GM23338 (cell line): ENCODE measurements around the gene POLK. TPM values are rescaled to one million over a fixed set of nuclear protein-coding genes. Genes with fewer than 3 reads are reported as not detected.
"Not testable (repeated sequence)": the region's sequence is repeated elsewhere in the genome, so short reads cannot be mapped to it uniquely, and the experiment has no call there.

ENCODE experiments used
- ATAC-seq: fragments of 200-7000 bp; cut with Tn5 transposase; 3 replicates; pipeline ENCODE4 v1.9.1; 2020
- DNase-seq: peaks from one replicate; pipeline ENCODE4 v3.0.0-alpha.2; 2015; ENCODE audit warnings: low spot score
- H2AFZ ChIP-seq: fragments of 200-600 bp; sonication (generic); 2 replicates; pipeline ENCODE4 v1.8.0; 2016; ENCODE audit warnings: antibody characterized with exemption, mild to moderate bottlenecking, moderate library complexity
- H3F3A ChIP-seq: fragments of 200-600 bp; sonication (generic); replicated peaks from 2 replicates; pipeline ENCODE4 v1.8.0; 2017; ENCODE audit warnings: antibody characterized with exemption, mixed run types, low read depth
- H3K27ac ChIP-seq: fragments of 200-600 bp; sonication (generic); 2 replicates; pipeline ENCODE4 v1.6.1; 2016; ENCODE audit warnings: low read depth
- H3K27me3 ChIP-seq: fragments of 200-600 bp; sonication (generic); 2 replicates; pipeline ENCODE4 v1.8.0; 2016; ENCODE audit warnings: mild to moderate bottlenecking, mixed run types, moderate library complexity; ENCODE audit not compliant: insufficient read depth
- H3K36me3 ChIP-seq: fragments of 200-600 bp; sonication (generic); 2 replicates; pipeline ENCODE4 v1.8.0; 2016; ENCODE audit warnings: mild to moderate bottlenecking; ENCODE audit not compliant: insufficient read depth
- H3K4me1 ChIP-seq: fragments of 200-600 bp; sonication (generic); 2 replicates; pipeline ENCODE4 v1.8.0; 2016; ENCODE audit warnings: mild to moderate bottlenecking, moderate library complexity; ENCODE audit not compliant: insufficient read depth
- H3K4me2 ChIP-seq: fragments of 200-600 bp; sonication (generic); 2 replicates; pipeline ENCODE4 v1.7.1; 2017; ENCODE audit warnings: mixed run types
- H3K4me3 ChIP-seq: fragments of 200-600 bp; sonication (generic); 2 replicates; pipeline ENCODE4 v1.6.1; 2016; ENCODE audit warnings: mixed run types
- H3K79me2 ChIP-seq: fragments of 200-600 bp; sonication (generic); replicated peaks from 2 replicates; pipeline ENCODE4 v1.8.0; 2017; ENCODE audit warnings: mild to moderate bottlenecking; ENCODE audit not compliant: insufficient read depth
- H3K9me2 ChIP-seq: fragments of 200-600 bp; sonication (generic); 2 replicates; pipeline ENCODE4 v1.8.0; 2017; ENCODE audit not compliant: insufficient read depth
- H4K20me1 ChIP-seq: fragments of 200-600 bp; sonication (generic); replicated peaks from 2 replicates; pipeline ENCODE4 v1.8.0; 2017; ENCODE audit warnings: mild to moderate bottlenecking; ENCODE audit not compliant: insufficient read depth
- H3K27ac Mint-ChIP-seq: 2 replicates; pipeline ENCODE4 v1.8.0; 2020; ENCODE audit warnings: inconsistent platforms, mild to moderate bottlenecking, moderate library complexity, mixed read lengths
- H3K27me3 Mint-ChIP-seq: 3 replicates; pipeline ENCODE4 v1.8.0; 2022; ENCODE audit warnings: low read depth, mild to moderate bottlenecking, moderate library complexity, mixed read lengths, inconsistent platforms; ENCODE audit not compliant: insufficient read depth, poor library complexity
- H3K36me3 Mint-ChIP-seq: 3 replicates; pipeline ENCODE4 v1.8.0; 2021; ENCODE audit warnings: low read depth, mild to moderate bottlenecking, inconsistent platforms, moderate library complexity, mixed read lengths
- H3K4me1 Mint-ChIP-seq: 3 replicates; pipeline ENCODE4 v1.8.0; 2020; ENCODE audit warnings: mild to moderate bottlenecking, inconsistent platforms, mixed read lengths
- H3K4me3 Mint-ChIP-seq: 3 replicates; pipeline ENCODE4 v1.8.0; 2021; ENCODE audit warnings: moderate library complexity, mild to moderate bottlenecking, inconsistent platforms, mixed read lengths
- H3K9me3 Mint-ChIP-seq: 3 replicates; pipeline ENCODE4 v1.8.0; 2020; ENCODE audit warnings: moderate library complexity, mild to moderate bottlenecking, inconsistent platforms, mixed read lengths
- CREB1 ChIP-seq: fragments of 250-450 bp; sonication (Bioruptor Pico); IDR thresholded peaks from 2 replicates; pipeline ENCODE4 v1.5.0; 2020; ENCODE audit warnings: low read depth, mild to moderate bottlenecking, moderate library complexity
- EZH2 ChIP-seq: fragments of 200-600 bp; sonication (generic); IDR thresholded peaks from one replicate; pipeline ENCODE4 v1.8.0; 2017; ENCODE audit warnings: antibody characterized with exemption, mild to moderate bottlenecking, low read depth; ENCODE audit not compliant: unreplicated experiment
- EZH2phosphoT487 ChIP-seq: fragments of 200-600 bp; sonication (generic); IDR thresholded peaks from one replicate; pipeline ENCODE4 v1.8.1; 2018; ENCODE audit warnings: antibody characterized with exemption; ENCODE audit not compliant: unreplicated experiment
- JUNB ChIP-seq: IDR thresholded peaks from one replicate; pipeline ENCODE4 v1.6.1; 2016; ENCODE audit warnings: antibody characterized with exemption; ENCODE audit not compliant: unreplicated experiment
- NANOG ChIP-seq: IDR thresholded peaks from 2 replicates; pipeline ENCODE4 v1.6.1; 2016; ENCODE audit warnings: antibody characterized with exemption, borderline replicate concordance
- POLR2AphosphoS5 ChIP-seq: IDR thresholded peaks from 2 replicates; pipeline ENCODE4 v1.6.1; 2016; ENCODE audit warnings: antibody characterized with exemption, low read depth
- STAT1 ChIP-seq: IDR thresholded peaks from one replicate; pipeline ENCODE4 v1.6.1; 2016; ENCODE audit warnings: antibody characterized with exemption; ENCODE audit not compliant: unreplicated experiment
- ZNF114 ChIP-seq: fragments of 250-450 bp; sonication (Bioruptor Pico); IDR thresholded peaks from 2 replicates; pipeline ENCODE4 v1.5.0; 2020; ENCODE audit warnings: mild to moderate bottlenecking, moderate library complexity
- ZNF331 ChIP-seq: fragments of 250-450 bp; sonication (Bioruptor Pico); IDR thresholded peaks from 2 replicates; pipeline ENCODE4 v1.5.0; 2020; ENCODE audit warnings: low read depth, mild to moderate bottlenecking, moderate library complexity
- ZNF462 ChIP-seq: fragments of 250-450 bp; sonication (Bioruptor Pico); IDR thresholded peaks from 2 replicates; pipeline ENCODE4 v1.5.0; 2020; ENCODE audit warnings: mild to moderate bottlenecking, moderate library complexity
- polyA plus RNA-seq: library from polyadenylated mRNA; unstranded; fragments of >200 nt; fragmentation: Nextera tagmentation; extraction: Ambion mirVana; gene quantifications from 2 replicates; pipeline ENCODE4 v1.2.1, GENCODE V29; 2016
- total RNA-seq: library from RNA; depleted of rRNA; stranded (reverse); fragments of >200 nt; shearing (Covaris generic); gene quantifications from 2 replicates; pipeline ENCODE4 v1.2.3, GENCODE V29; 2014
- TF ChIP-seq, protein P1 (sequence below): IDR thresholded peaks from 2 replicates; pipeline ENCODE4 v1.6.1; 2016; ENCODE audit warnings: antibody characterized with exemption
- TF ChIP-seq, protein P2 (sequence below), 2 experiments: fragments of 200-600 bp in 1 of 2; sonication (generic) in 1 of 2; conservative IDR thresholded peaks; 2 replicates each; pipeline versions ENCODE4 v1.5.1 to v1.6.1; 2016 to 2017; ENCODE audit warnings: antibody characterized with exemption in 2 of 2, low read depth in 2 of 2, mild to moderate bottlenecking in 2 of 2, moderate library complexity in 1 of 2

POLK gene
- total and polyA plus RNA-seq, 2 experiments from 2014 or later, result 6.3 to 14.5 TPM

DNA sequence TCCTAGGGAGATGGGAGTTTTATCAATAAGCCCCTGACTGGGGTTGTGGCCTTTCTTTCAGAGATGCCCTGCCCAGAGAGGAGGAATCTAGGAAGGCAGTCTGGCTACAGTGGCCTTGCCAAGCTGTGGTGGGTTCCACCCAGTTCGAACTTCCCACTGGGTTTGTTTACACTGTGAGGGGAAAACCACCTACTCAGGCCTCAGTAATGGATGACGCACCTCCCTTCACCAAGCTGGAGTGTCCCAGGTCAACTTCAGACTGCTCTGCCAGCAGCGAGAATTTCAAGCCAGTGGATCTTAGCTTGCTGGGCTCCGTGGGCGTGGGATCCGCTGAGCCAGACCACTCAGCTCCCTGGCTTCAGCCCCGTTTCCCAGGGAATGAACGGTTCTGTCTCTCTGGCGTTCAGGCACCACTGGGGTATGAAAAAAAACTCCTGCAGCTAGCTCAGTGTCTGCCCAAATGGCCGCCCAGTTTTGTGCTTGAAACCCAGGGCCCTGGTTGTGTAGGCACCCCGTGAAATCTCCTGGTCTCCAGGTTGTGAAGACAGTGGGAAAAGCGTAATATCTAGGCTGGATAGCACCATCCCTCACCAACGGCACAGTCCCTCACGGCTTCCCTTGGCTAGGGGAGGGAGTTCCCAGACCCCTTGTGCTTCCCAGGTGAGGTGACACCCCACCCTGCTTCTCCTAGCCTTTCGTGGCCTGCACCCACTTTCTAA, 54.5 kb downstream of the POLK start:
- Mint-ChIP-seq H3K36me3 (peaks cover 25% of the 10 kb centered on the region; the same call in 2 of the 3 replicates), H3K9me3 (peaks cover 21% of the 10 kb centered on the region)
- H3K27me3 ChIP-seq, H3K27me3 Mint-ChIP-seq, DNase-seq, H3K4me2 ChIP-seq, H3K4me3 Mint-ChIP-seq, H3K4me1 ChIP-seq, H3K9me2 ChIP-seq, H4K20me1 ChIP-seq, H3K27ac Mint-ChIP-seq, H3K27ac ChIP-seq, H3K4me1 Mint-ChIP-seq, H2AFZ ChIP-seq, H3K36me3 ChIP-seq, H3K4me3 ChIP-seq, H3F3A ChIP-seq, H3K79me2 ChIP-seq, ATAC-seq: not testable (repeated sequence)

GRCh38 chr5:75566710-75567309, 55.1 kb downstream of the POLK start:
- Histone ChIP-seq H3K27me3 (no peaks in the 10 kb centered on the region), H3F3A (no peaks in the 10 kb centered on the region), H3K36me3 (no peaks in the 10 kb centered on the region), H3K9me2 (0 out of 2 replicates have a peak, but pooled peaks cover 3% of the 10 kb centered on the region), H3K4me2 (no peak overlapping the region), H3K4me1 (no peaks in the 10 kb centered on the region), H4K20me1 (no peaks in the 10 kb centered on the region), H3K4me3 (no peak overlapping the region), H2AFZ (no peak overlapping the region), H3K79me2 (peaks cover 4% of the 10 kb centered on the region; the same call in 1 of the 2 replicates), H3K27ac (no peak overlapping the region)
- Mint-ChIP-seq H3K4me1 (peaks cover 2% of the 10 kb centered on the region; the same call in 1 of the 3 replicates), H3K4me3 (no peak overlapping the region), H3K27me3 (no peaks in the 10 kb centered on the region), H3K27ac (no peak overlapping the region), H3K9me3 (peaks cover 18% of the 10 kb centered on the region), H3K36me3 (peaks cover 22% of the 10 kb centered on the region; the same call in 2 of the 3 replicates)
- ATAC-seq (no peak), DNase-seq (no peak)
- TF ChIP-seq EZH2phosphoT487, result no peak
- TF ChIP-seq, protein P1, sequence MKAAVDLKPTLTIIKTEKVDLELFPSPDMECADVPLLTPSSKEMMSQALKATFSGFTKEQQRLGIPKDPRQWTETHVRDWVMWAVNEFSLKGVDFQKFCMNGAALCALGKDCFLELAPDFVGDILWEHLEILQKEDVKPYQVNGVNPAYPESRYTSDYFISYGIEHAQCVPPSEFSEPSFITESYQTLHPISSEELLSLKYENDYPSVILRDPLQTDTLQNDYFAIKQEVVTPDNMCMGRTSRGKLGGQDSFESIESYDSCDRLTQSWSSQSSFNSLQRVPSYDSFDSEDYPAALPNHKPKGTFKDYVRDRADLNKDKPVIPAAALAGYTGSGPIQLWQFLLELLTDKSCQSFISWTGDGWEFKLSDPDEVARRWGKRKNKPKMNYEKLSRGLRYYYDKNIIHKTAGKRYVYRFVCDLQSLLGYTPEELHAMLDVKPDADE, result no peak
- no peak for TF ChIP-seq ZNF114 (CRISPR knock-in tag)
- TF ChIP-seq, protein P2, sequence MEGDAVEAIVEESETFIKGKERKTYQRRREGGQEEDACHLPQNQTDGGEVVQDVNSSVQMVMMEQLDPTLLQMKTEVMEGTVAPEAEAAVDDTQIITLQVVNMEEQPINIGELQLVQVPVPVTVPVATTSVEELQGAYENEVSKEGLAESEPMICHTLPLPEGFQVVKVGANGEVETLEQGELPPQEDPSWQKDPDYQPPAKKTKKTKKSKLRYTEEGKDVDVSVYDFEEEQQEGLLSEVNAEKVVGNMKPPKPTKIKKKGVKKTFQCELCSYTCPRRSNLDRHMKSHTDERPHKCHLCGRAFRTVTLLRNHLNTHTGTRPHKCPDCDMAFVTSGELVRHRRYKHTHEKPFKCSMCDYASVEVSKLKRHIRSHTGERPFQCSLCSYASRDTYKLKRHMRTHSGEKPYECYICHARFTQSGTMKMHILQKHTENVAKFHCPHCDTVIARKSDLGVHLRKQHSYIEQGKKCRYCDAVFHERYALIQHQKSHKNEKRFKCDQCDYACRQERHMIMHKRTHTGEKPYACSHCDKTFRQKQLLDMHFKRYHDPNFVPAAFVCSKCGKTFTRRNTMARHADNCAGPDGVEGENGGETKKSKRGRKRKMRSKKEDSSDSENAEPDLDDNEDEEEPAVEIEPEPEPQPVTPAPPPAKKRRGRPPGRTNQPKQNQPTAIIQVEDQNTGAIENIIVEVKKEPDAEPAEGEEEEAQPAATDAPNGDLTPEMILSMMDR (conservative IDR thresholded peaks at IDR 0.05; ENCODE audit: low read depth in 2 of 2), result no peak
- TF ChIP-seq STAT1, result no peak
- TF ChIP-seq NANOG, result no peak
- no peak for TF ChIP-seq ZNF462 (CRISPR knock-in tag)
- no peak for TF ChIP-seq ZNF331 (CRISPR knock-in tag)
- no peak for TF ChIP-seq EZH2
- TF ChIP-seq CREB1 (CRISPR knock-in tag), result no peak
- TF ChIP-seq POLR2AphosphoS5, result no peak
- TF ChIP-seq JUNB, result no peak
